CD4-positive, alpha-beta T cell treated with Interferon alpha-2 for 1 hour (primary cell): ENCODE results near the gene METAP1D.
A peak's percentile ranks its signal among the peaks of the same experiment; 100 is the strongest.

ENCODE experiments used
- DNase-seq, 2 donors: peaks; one replicate each; pipeline ENCODE4 v3.0.0-alpha.2; 2020 to 2022

METAP1D gene

GRCh38 chr2:171999161-171999560 is 592 bp upstream of the METAP1D start:
- DNase-seq: no peak

- DNase-seq: no peak
Observed at GRCh38 chr2:172000696-172001361, 1.1 kb downstream of the METAP1D start.

- DNase-seq: no peak
Observed at GRCh38 chr2:172007372-172007771, 7.6 kb downstream of the METAP1D start.

- no peak for DNase-seq
Observed at GRCh38 chr2:172009823-172010222, 10.1 kb downstream of the METAP1D start.

GRCh38 chr2:172011812-172012575 is 12.2 kb downstream of the METAP1D start:
- DNase-seq: peak in 1 of 2 donors; percentile 21

- DNase-seq: no peak
Observed at GRCh38 chr2:172012677-172013391, 13.1 kb downstream of the METAP1D start.

- DNase-seq: no peak
Observed at GRCh38 chr2:172013396-172013795, 13.6 kb downstream of the METAP1D start.

GRCh38 chr2:172021074-172021931 is 21.6 kb downstream of the METAP1D start:
- no peak for DNase-seq

- no peak for DNase-seq
Observed at GRCh38 chr2:172021955-172022354, 22.2 kb downstream of the METAP1D start.

GRCh38 chr2:172031536-172031935 is 31.8 kb downstream of the METAP1D start:
- DNase-seq: no peak

GRCh38 chr2:172038121-172038520 is 38.4 kb downstream of the METAP1D start:
- DNase-seq: no peak

- DNase-seq: no peak
Observed at GRCh38 chr2:172038604-172039003, 38.9 kb downstream of the METAP1D start.

GRCh38 chr2:172039011-172039704 is 39.4 kb downstream of the METAP1D start:
- no peak for DNase-seq

- DNase-seq: no peak
Observed at GRCh38 chr2:172040311-172040710, 40.6 kb downstream of the METAP1D start.

- no peak for DNase-seq
Observed at GRCh38 chr2:172046080-172046678, 46.4 kb downstream of the METAP1D start.

- DNase-seq: no peak
Observed at GRCh38 chr2:172046866-172047565, 47.3 kb downstream of the METAP1D start.

GRCh38 chr2:172047566-172048507 is 48.1 kb downstream of the METAP1D start:
- no peak for DNase-seq

- DNase-seq: no peak
Observed at GRCh38 chr2:172048508-172049503, 49.1 kb downstream of the METAP1D start.
